Mucosa of rectum (tissue), 2 donors: ENCODE data around the gene MMAB.

Source experiments
- H3K27ac ChIP-seq, 2 donors: one replicate each; pipeline ENCODE4 v1.7.0; 2013; ENCODE audit warnings: inconsistent platforms in 2 of 2, low read depth in 2 of 2, low read length in 2 of 2
- H3K27me3 ChIP-seq, 2 donors: one replicate each; pipeline ENCODE4 v1.7.0; 2013; ENCODE audit warnings: low read length in 2 of 2; ENCODE audit not compliant: control insufficient read depth in 2 of 2, insufficient read depth in 2 of 2
- H3K36me3 ChIP-seq, 2 donors: one replicate each; pipeline ENCODE4 v1.7.0; 2013; ENCODE audit warnings: low read length in 2 of 2; ENCODE audit not compliant: control insufficient read depth in 2 of 2, insufficient read depth in 2 of 2
- H3K4me1 ChIP-seq, 2 donors: one replicate each; pipeline ENCODE4 v1.7.0; 2013; ENCODE audit warnings: low read length in 2 of 2, mild to moderate bottlenecking in 1 of 2; ENCODE audit not compliant: control insufficient read depth in 2 of 2, insufficient read depth in 2 of 2
- H3K4me3 ChIP-seq, 2 donors: one replicate each; pipeline ENCODE4 v1.7.0; 2013; ENCODE audit warnings: low read length in 2 of 2
- H3K9ac ChIP-seq, 2 donors: one replicate each; pipeline ENCODE4 v1.7.0; 2013; ENCODE audit warnings: low read length in 2 of 2, low read depth in 1 of 2, mild to moderate bottlenecking in 1 of 2
- H3K9me3 ChIP-seq, 2 donors: one replicate each; pipeline ENCODE4 v1.7.0; 2013; ENCODE audit warnings: low read length in 2 of 2; ENCODE audit not compliant: control insufficient read depth in 2 of 2
- donor health status: healthy.
- donor health status: Normal muscosa, but diverticular disease.

MMAB gene

DNA sequence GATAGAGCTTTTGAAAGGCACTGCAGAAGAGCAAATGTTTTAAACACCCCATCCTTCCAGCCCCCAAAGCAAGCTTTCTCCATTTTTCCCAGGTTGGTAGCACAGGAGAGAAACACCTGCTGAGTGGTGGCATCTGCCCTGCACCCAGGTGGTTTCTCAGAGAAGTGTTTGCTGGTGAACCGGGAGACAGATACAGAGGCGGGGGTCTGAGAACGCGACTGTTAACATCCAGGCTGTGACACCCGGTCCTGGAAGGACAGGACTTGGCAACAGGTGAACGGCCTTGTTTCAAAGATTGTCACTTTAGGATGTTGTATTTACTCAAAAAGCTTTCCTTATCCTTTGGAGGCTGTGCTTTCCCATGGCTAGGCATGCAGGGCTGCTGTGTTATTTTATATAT is 18.5 kb downstream of the MMAB start:
- H3K27ac ChIP-seq = no peak overlapping the region
- peaks cover 5 to 6% of the 10 kb centered on the region in 2 donors for H3K27me3 ChIP-seq
- H3K36me3 ChIP-seq = no peaks in the 10 kb centered on the region

DNA sequence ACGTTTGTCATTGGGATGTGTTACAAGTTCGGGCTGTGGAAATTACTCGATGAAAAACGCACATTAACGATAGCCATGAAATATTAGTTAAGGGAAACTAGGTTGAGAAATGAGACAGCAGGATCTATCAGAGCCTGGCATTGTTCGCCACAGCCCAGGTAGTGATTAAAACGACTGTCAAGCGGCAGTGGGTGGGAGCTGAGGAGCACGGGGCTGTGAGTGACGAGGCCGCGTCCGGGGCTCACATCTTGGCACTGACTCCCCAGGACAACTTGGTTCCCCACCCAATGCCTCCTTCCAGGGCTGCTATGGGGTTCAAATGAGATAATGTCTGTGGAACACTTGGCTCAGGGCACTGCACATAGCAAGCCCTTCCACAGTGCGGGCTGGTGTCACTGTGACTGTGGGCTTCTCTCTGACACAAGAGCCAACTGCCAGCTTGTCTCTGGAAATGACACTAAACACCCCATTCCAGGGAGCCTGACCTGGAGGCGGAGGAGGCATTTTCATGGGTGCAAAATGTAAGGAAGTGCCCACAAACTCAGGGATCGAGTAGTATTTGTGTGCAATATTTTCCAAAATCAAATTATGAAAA is 19.3 kb downstream of the MMAB start:
- Histone ChIP-seq H3K9ac (no peak overlapping the region), H3K27me3 (peaks cover 8 to 9% of the 10 kb centered on the region in 2 donors), H3K36me3 (no peaks in the 10 kb centered on the region), H3K27ac (no peak overlapping the region), H3K4me3 (no peak overlapping the region), H3K4me1 (peaks cover 7 to 11% of the 10 kb centered on the region in 2 donors), H3K9me3 (no peaks in the 10 kb centered on the region)

More for the DNA sequence above, 18.5 kb downstream of the MMAB start:
- Histone ChIP-seq H3K4me1 (peaks cover 9 to 13% of the 10 kb centered on the region in 2 donors), H3K9me3 (no peaks in the 10 kb centered on the region), H3K9ac (no peak overlapping the region), H3K4me3 (no peak overlapping the region)

DNA sequence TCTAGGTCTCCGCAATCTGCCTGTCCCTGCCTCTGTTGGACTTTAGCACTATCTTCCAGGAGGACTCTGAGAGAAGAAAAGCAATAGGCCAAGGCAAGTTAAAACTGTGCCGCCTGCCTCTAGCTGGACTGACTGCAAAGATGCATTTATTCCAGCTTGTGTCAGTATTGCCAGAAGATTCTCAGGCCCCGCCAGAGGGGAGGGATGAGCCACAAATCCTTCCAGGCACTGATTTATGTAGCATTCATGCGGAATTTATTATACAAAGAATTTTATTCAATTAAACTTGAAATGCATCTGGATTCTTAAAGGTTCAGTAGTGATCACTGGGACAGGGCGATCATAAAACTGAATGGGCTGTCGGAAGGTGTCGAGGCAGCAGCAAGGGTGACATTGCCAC is 19.8 kb downstream of the MMAB start:
- no peak overlapping the region for H3K9ac ChIP-seq

DNA sequence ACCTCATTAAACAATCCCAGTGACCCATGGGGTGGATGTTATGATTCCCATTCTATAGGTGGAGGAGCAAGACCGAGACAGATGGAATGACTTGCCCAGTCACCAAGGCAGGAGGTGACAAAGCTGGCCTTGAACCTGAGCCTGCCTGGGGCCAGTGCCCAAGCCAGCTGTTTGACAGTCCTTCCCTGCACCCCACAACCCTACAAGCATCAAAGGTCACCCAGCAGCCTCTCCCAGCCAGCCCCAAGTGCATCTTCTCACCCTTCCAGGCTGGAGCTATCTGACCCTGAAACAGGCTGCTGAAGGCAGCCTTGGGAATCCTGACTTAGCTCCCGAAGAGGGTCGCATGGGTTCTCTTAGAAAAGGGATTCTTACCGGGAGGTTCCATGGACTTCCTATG is 20.3 kb downstream of the MMAB start:
- Histone ChIP-seq H3K9ac (no peak overlapping the region), H3K27me3 (peaks cover 8 to 11% of the 10 kb centered on the region in 2 donors), H3K36me3 (no peaks in the 10 kb centered on the region)

More for the DNA sequence above, 19.8 kb downstream of the MMAB start:
- Histone ChIP-seq H3K9me3 (no peaks in the 10 kb centered on the region), H3K27ac (no peak overlapping the region), H3K36me3 (no peaks in the 10 kb centered on the region), H3K4me3 (no peak overlapping the region), H3K4me1 (peaks cover 4 to 7% of the 10 kb centered on the region in 2 donors), H3K27me3 (peaks cover 8 to 11% of the 10 kb centered on the region in 2 donors)

DNA sequence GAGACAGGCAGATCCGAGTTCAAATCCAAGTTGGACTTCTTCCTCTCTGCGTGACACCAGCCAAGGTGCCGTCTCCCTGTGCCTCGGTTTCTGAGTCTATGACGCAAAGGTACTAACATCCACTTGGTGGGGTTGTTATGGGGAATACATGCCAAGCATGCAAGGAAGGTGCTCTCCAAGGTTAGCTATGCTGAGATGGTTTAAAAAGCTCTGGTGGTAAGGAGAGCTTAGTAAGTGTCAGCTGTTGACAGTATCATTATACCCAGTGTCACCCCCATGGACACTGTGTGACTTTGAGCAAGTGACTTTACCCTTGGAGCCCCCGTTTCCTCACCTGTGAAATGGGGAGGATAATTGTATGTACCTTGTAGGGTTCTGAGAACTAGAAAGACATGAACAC is 22.2 kb downstream of the MMAB start:
- no peak overlapping the region for H3K27ac ChIP-seq
- no peaks in the 10 kb centered on the region for H3K9me3 ChIP-seq
- H3K9ac ChIP-seq = no peak overlapping the region
- H3K36me3 ChIP-seq = no peaks in the 10 kb centered on the region
- H3K4me3 ChIP-seq = no peak overlapping the region
- H3K4me1 ChIP-seq = no peaks in the 10 kb centered on the region
- peaks cover 11% of the 10 kb centered on the region in 2 donors for H3K27me3 ChIP-seq

More for the DNA sequence above, 20.3 kb downstream of the MMAB start:
- Histone ChIP-seq H3K9me3 (no peaks in the 10 kb centered on the region), H3K4me3 (no peak overlapping the region), H3K27ac (no peak overlapping the region), H3K4me1 (peaks cover 0 to 2% of the 10 kb centered on the region in 2 donors)

DNA sequence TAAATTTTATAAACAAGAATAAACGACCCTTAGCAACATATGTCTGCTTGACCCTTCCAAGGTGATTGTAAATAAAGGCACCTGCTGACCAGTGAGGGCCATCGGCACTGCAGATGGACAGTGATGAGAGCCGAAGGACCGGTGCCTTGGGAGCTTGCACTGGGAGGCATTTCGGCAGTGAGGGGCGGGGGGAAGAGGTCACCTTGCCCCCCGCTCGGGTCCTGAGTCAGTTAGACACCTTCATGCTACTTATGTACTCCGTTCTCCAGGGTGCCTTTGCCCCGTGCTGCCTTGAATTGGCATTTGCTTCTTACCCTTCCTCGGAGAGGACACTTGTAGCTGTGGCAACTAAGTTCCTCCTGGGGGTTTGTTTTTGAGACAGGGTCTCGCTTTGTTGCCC is 23.0 kb downstream of the MMAB start:
- Histone ChIP-seq H3K9me3 (no peaks in the 10 kb centered on the region), H3K27me3 (peaks cover 11% of the 10 kb centered on the region in 2 donors), H3K4me1 (no peaks in the 10 kb centered on the region), H3K4me3 (no peak overlapping the region), H3K9ac (no peak overlapping the region), H3K27ac (no peak overlapping the region), H3K36me3 (no peaks in the 10 kb centered on the region)

DNA sequence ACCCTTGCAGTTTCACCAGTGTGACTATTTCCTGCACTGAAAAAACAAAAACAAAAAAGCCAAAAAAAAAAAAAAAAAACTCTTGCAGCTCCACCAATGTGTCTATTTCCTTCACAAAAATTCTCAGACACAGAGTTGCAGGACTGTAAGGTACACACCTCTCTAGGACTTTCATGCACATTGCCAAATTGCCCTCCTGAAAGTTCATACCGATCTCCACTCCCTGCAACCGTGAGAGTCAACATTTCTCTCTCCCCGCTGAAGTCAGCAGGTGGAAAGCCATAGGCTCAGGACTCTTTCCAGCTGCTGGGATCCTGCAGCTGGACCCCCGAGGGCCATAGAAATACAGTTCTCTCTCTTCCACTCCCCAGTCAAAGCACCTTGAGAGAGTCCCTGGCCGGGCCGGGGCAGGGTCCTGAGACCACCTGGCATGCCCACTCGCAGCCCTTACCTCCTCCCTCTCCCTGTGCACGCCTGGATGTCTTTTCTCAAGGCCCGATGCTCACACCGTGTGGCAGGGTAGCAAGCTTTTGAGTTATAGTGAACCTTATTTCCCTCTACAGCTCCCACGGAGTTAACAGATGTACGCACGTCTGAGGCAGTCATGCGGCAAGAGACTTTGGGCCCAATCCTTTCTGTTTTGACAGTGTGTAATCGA is 23.6 kb downstream of the MMAB start:
- Histone ChIP-seq H3K4me3 (no peak overlapping the region), H3K36me3 (no peaks in the 10 kb centered on the region), H3K9me3 (no peaks in the 10 kb centered on the region), H3K4me1 (no peaks in the 10 kb centered on the region), H3K9ac (no peak overlapping the region), H3K27ac (no peak overlapping the region), H3K27me3 (peaks cover 11% of the 10 kb centered on the region in 2 donors)

DNA sequence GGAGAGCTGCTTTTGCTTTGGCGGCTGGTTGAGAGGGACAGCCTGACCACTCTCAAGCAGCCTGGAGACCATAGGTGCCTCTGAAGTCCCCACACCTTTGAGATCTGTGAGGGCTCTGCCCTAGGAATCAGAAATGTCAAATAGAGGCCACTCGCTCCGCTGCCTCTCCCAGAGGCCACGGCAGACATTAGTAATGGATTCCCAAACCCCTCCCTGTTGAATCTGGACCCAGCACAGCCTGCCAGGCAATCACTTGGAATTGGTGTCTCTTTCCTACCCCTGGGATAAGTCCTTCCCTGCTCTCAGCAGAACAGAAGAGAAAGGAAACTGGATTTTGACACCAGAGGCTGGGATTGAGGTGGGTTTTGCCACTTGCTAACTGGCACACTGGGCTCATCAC is 25.0 kb downstream of the MMAB start:
- Histone ChIP-seq H3K9ac (no peak overlapping the region), H3K27me3 (peaks cover 11% of the 10 kb centered on the region in 2 donors), H3K27ac (no peak overlapping the region), H3K4me1 (no peaks in the 10 kb centered on the region), H3K4me3 (no peak overlapping the region), H3K36me3 (no peaks in the 10 kb centered on the region), H3K9me3 (no peaks in the 10 kb centered on the region)

DNA sequence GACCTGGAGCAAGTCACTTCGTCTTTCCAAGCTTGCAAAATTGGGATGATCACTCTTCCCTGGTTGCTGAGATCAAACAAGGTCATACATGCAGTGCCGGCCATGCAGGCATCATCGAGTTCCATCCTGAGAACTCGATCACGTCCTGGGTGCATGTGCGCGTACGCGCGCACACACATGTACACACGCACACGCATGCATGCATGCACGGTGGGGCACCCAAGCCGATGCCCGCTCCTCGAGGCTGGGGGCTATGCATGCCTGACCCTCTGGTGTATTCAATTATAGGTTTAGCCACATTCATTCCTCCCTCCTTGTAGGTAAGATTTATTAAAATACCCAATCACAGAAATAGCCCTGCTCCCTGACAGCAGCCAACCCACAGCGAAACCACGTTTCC is 26.0 kb downstream of the MMAB start:
- no peaks in the 10 kb centered on the region for H3K4me1 ChIP-seq
- no peaks in the 10 kb centered on the region for H3K9me3 ChIP-seq
- H3K27me3 ChIP-seq = peaks cover 8 to 11% of the 10 kb centered on the region in 2 donors
- no peak overlapping the region for H3K4me3 ChIP-seq
- H3K36me3 ChIP-seq = no peaks in the 10 kb centered on the region
- no peak overlapping the region for H3K27ac ChIP-seq
- H3K9ac ChIP-seq = no peak overlapping the region

DNA sequence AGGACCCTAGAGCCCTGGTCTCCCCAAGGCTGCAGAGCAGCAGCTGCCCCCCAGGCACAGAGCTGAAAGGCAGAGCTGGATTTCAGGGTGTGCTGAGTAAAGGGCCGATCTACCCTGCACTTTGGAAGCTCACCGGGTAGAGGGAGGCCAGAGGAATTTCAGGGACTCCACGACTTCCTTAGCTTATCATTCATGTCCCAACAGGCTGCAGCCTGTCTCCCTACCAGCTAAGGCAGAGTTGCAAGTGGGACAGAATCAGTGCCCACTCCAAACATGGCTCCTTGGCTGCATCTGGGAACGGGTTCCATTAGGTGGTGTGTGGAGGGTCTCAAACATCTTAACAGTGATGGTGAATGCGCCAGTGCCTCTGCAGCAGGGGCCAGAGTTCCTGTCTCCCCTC is 27.5 kb downstream of the MMAB start:
- no peaks in the 10 kb centered on the region for H3K36me3 ChIP-seq
- H3K9ac ChIP-seq = no peak overlapping the region
- H3K27me3 ChIP-seq = peaks cover 8 to 11% of the 10 kb centered on the region in 2 donors
- H3K4me1 ChIP-seq = no peaks in the 10 kb centered on the region
- no peak overlapping the region for H3K4me3 ChIP-seq
- H3K9me3 ChIP-seq = no peaks in the 10 kb centered on the region
- H3K27ac ChIP-seq = no peak overlapping the region
